Measurements from ENCODE around the gene FYN.

Gene FYN

DNA sequence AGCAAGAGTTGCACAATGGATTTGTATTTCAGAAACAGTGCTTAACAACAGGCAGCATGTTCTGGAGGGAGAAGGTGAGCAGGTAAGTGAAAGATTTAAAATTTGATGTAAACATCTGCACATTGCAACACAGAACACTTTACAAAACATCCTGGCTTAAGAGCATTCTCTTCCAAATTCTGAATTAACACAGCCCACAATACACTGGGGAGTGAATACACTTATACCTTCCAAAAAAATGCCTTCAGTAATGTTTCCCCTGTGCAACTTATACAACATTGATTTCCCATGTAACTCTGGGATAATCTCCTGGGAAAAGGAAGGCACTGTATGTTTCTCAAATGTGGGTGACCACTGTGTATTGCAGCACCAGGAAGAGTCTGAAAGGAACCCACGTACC is 127.6 kb downstream of the FYN start:
- DNase-seq, result no peak

DNA sequence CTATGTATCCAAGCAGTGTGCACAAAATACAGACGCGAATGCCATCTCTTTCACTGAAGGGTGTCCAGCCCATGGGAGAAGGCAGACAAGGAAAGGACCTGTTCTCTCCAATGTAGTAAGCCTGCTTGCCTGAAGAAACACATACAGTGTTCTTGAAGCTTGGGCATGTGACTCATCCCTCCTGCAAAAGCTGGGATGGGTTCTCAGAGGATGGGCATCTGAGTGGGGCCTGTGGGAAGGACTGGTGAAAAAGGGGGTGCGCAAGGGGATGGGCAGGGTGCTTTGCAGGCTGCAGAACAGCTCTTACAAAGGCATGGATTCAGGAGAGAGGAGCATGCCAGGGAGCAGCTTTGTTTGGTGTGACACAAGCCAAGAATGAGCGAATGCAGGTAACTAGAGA is 128.1 kb downstream of the FYN start:
- no peak for DNase-seq

DNA sequence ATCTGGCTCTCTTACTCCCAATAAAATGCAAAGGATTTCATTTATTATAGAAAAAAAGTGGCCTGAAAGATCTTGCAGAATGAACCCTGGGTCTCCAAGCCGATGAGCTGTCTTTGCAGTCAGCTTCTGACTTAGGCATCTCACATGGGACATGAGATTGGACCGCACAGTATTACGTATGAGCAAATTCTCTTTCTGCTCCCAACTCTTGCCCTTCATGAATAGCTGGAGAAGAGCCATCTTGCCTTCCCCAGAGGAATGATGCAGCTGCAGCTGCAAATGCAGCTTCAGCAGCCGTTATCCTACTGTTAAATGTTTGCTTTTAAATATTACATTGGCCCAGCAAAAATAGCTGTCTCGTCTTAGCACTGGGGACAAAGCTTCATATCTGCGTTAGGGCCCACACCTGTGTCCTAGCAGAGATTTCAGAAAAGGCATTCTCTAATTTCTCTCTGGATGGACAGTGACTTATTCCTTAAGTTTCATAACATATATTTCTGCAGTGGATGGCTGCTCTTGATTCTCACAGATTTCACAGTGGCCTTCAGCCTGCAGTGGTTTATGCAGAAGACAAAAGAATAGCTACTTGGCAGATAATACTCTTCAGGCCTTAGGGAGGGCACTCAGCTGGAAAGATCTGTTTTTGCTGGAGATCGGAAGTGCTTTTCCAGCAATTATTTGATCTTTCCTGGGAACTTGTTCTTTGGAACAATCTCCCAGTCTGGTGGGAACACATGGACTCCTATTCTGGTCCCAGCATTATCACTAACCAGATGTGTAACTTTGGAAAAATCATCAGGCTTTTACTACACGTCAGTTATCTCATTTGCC is 129.2 kb downstream of the FYN start:
- DNase-seq, result no peak

DNA sequence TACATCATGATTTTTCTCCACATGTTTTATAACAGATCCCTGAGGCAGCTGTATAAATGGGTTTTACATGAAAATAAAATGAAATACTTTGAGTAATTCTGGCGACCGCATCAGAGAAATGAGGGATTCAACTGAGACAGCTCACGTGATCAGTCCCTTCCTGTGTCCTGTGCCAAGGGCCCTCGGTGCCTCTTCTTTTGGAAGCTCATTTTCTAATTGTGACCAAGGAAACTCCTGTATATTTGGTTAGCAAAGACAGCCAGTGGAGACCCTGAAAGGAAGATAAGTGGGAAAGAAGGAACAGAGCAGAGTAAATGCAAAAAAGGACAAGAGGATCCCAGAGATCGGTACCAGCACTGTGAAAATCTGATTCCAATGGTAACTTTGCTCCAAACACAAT is 129.9 kb downstream of the FYN start:
- DNase-seq, result no peak

DNA sequence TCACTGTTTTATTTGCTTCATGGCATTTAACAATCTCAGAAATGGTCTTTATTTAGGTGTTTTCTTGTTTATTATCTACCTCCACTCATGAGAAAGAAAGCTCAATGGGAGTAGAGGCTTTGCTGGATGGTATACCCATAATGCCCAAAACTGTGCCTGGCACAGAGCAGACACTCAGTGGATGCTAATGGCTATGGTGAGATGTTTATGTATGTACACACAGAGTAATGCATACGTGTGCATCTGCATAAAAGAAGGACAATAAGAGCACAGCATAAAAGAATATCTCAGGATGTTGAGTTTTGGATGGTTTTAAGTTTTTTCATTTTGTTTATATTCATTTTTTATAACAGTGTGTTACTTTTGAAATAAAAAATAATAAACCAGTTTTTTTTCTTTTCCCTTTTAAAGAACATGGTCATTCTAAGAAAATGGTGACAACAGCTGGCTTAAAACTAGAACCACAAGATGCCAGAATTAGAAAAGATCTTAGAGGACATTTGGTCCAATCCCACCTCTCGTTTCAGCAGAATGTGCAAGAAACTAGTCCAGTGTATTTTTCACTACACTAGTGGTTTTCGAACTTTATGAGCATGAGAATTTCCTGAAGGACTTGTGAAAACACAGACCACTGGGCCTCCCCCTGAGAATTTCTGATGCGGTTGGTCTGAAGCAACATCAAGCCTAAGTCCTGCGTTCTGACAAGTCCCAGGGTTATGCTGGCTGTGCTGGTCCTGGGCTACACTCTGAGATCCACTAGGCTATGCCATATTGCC is 131.9 kb downstream of the FYN start:
- DNase-seq, result no peak

DNA sequence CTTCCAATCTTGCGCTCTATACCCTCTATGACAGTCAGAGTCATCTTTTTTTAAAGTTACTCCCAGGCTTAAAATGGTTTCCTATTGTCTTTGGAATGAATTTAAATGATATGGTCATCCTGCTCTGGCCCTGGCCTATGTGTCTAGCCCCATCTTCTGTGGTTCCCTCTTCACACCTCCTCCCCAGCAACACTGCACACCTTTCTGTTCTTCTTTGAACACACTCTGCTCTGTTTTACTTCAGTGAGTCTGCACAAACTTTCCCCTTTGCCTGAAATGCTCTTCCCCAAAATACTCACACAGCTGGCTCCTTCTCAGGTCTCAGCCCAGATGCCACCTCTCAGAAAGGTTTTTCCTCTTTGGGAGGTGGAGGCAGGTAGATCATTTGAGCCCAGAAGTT is 132.7 kb downstream of the FYN start:
- no peak for DNase-seq

DNA sequence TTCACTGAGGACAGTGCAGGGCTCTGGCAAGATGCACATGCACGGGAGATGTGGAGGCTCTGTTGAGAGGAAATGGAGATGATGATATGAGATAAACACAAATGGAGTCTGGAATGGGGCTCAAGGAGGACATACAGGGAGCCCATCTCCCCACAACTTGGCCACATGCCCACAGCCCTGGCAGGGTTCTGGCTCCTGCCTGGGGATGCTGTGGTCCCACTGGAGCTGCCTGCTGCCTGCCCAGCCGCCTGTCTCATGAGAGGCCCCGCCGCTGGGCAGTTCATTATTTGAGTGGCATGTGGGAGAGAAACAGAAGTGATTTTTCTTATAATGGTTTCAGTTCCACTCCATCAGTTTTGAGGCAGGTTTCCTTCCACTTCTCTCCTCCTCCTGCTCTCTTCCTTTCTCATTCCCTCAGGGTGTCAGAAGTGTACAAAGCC is 134.0 kb downstream of the FYN start:
- DNase-seq, result no peak

DNA sequence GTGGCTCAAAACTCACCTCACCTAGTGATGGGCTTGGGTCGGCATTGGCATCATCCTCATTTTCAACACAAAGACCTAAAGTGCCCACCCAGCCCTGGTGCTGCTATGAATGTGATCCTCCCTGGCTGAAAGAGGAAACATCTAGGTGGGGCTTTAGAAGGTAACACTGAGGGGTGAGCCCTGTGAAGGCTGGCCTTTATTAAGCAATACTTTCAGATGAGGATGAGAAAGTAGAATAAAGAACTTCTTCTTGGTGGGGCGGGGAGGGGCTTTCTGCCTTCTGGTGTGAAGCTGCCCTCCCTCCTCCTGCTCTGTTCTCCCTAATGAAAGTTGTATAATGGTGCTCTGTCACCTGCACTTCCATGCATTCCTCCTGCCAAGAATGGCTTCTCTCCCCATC is 134.6 kb downstream of the FYN start:
- DNase-seq, result no peak

DNA sequence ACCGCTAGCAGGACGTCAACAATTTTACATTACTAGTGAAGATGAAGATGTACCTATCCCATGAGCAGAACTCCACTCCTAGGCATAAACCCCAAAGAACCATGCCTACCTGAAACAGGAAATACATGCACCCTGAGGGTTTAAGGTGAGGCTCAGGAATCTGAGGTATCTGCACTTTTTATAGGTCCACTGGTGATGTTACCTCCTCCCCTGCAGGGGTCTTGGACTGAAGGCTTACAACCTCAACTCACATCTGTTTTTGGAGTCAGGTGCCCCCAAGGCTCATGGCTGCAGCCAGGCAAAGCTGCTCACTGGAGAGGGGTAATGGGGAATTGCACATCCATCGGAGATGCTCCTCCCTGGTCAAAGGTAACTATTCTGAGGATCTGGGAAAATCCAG is 135.1 kb downstream of the FYN start:
- DNase-seq, result no peak

DNA sequence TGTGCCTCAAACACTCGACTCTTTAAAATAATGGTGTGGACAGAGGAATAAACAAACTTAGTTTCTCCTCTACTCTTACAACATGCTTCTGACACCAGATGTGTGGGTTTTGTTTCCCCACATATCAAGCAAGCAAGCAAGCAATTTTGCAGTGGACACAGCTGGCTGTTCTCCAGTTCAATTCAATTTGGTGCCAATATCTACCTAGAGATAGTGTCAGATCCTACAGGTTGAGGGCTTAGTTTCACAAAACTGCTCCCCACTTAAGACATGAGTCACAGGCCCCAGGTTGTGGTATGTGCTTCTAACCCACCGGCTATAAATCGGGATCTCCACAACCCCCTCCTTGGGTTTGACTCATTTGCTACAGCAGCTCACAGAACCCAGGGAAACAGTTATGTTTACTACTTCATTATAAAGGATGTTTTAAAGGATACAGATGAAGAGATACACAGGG is 136.2 kb downstream of the FYN start:
- DNase-seq, result no peak

DNA sequence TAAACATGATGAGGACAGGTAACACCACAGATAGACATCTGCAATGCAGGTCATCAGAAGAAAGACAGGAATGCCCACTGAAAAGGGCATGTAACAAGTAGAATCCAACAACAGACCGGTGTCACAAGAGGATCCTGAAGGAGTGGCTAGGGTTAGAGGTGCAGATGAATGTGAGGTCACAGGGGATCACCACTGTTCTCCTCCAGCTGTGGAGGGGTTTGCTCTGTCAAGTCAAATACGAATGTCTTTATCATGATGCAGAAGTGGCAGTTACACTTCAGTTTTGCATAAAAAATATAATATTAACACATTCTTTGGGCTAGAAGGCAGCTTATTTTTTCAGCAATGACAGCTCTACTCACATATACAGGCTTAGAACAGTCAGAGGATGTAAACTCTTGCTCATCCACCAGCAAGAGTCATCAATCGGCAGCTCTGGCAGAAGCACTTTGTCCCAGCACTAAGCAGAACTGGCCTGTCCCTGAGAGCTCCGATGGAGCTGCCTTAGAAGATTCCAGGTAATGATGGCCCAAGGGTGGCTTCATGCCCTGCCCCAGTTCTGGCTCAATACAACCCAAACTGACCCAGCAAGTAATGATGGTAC is 137.1 kb downstream of the FYN start:
- DNase-seq, result no peak

DNA sequence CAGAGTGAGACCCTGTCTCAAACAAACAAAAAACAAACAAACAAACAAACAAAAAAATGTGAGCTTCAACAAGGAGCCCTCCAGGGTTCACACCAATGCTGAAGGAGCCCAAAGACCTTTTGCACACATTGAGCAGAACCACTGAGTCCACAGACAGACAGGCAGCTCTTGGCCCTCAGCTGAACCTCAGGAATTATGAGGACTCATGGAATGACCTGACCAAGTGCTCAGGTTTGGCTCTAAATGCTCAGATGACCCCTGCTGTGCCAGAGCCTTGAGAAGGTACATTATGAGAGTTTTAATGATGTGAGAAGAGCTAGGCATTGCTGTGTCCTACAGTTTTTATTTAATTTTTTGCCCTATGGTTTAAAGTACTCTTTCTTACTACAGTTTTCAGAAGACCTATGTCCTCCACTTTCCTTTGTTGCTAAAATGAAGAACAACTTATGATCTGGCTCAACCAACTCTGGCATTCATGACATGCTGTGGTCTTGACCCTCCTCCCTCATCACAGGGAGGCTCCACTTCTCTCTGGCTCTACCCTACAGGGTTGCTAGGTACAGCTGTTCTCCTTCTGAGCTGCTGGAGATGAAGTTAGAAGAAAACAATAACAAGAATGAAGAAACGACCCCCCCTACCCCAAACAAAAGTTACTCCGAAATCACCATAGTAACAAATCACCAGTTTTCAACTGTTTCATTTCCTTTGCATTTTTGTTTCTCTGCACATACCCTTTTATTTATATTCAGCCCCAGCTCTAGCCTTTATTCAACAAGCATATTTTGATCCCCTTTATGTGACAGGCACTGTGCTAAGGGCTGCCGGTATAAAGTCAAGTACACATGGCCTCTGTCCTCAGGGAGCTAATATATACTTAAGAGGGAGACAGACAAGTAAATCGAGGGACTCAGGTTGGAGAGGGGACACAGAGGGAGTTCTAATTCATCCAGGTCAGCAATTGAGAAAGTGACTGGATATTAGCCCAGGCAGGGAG is 138.9 kb downstream of the FYN start:
- DNase-seq, result no peak

DNA sequence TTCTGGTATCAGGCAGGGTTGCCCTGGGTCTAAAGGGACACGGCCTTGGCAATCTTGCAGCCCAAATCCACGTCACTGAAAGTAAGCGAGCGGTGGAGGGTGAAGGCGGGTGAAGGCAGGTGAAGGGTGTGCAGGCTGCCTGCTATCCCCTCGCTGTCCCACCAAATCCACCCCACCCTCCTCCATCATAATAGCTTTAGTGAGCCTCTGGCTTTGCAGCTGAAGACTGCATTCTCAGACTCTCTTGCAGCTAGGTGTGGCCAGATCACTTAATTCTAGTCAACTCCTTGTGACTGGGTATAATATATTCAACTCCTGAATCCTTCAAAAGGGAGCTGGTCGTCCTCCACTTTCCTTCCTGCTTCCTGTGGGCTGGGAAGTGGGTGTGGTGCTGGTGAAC is 140.9 kb downstream of the FYN start:
- DNase-seq, result no peak

DNA sequence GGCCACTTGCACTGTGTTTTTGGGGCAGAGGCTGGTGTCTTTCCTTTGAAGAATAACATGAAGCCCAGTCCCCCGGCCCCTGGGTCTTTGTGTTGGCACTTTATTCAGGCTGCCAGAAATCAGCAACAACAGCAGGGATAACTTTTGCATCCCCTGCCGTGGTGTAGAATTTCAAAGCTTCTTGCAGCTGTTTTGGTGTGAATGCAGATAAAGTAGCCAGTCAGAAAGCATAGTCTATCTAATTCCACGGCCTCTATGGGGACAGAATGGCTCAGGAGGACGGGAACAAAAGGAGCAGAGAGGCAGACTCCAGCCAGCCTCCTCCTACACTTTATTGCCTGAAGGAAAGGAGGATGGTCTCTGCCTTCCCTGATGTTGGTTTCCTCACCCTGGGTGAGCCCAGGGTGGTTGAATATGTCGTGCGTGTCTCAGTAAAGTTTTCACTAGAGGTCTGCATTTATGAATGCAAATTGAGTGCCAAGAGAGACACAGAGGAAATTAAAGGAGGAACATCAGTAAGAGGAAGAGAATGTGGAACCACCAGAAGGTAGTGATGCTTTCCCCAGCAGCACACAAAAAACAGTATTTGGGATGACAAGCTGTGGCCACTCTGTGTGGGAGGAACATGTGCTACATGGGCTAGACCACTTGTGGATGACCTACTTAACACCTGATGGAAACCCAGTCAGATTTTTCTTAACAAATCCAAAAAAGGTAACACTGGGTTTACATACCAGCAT is 141.6 kb downstream of the FYN start:
- DNase-seq, result no peak

DNA sequence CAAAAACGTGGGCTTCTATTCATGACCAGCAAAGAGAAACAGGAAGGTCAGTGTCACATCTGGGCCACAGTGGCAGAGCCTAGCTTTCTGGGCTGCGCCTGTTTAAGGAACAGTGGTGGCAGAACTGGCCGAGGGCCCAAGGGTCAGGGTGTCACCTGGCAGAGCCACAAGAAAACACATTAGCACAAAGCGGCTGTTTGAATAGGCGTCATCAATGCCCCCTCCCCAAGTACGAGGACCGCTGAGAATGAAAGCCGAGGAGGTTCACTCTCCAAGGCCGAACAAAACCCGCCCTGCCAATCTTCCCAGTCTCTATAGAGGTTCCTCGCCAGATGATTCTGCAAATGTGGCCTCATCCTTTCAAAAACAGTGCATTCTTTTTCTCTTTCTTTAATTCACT is 142.4 kb downstream of the FYN start:
- DNase-seq, result no peak

DNA sequence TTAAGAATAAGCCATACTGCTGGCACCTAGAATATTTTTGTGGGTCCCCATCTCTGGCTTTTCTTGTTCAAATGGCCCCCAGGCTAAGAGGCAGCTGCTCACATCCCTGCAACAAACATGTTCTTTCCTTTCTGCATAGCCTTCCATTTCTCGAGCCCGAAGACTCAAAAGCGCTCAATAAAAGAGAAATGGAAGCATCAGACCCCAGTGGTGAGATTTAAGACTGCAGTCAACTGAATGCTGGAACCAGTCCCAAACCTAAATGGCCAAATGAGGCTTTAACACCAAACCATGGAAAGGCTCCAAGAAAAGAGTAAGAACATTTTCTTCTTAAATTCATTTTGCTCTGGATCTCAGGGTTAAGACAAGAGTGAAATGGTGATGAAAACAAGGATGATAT is 145.4 kb downstream of the FYN start:
- DNase-seq, result no peak

DNA sequence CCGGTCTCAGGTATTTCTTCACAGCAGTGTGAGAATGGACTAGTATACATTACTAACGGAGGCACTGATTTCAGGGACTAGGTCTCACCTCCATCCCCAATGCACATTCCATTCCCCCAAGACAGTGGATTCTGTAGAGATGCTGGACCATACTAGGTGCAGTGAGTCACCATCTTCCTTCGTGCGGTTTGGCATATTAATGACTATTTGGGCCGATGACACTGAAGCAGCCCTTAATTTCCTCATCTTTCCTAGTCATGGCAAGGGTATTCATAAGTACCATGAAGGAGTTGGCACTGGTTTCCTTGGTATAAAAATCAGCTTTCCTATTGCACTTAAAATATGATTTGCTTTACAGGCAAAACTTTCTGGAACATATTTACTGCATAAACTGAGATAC is 146.2 kb downstream of the FYN start:
- no peak for DNase-seq

DNA sequence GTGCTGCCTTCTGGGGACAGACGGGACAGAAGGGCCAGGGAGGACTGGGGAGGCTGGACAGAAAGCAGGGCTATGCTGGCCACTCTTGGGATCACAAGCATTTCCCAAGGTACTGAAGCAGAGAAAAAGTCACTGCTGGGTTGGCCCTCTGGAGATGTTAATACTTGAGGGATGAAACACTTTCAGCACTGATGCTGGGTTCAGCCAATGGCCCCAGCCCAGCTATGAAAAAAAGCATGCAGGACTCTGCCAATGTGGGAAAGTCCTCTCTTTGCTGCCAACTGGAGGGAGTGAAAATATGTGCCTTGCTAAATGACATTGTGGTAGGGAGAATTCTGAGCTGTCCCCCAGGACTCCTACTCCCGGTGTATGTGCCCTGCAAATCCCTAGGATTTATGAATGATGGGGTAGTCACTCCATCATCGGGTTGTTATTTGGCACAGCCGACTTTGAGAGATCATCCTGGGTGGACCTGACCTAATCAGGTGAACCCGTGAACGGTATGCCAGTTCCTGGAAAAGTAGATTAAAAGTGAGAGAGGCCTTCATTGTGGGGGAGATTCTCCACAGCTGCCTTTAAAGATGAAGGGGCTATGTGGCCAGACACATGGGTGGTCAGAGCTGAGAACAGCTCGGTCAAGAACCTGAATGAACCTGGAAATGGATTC is 147.7 kb downstream of the FYN start:
- DNase-seq, result no peak

DNA sequence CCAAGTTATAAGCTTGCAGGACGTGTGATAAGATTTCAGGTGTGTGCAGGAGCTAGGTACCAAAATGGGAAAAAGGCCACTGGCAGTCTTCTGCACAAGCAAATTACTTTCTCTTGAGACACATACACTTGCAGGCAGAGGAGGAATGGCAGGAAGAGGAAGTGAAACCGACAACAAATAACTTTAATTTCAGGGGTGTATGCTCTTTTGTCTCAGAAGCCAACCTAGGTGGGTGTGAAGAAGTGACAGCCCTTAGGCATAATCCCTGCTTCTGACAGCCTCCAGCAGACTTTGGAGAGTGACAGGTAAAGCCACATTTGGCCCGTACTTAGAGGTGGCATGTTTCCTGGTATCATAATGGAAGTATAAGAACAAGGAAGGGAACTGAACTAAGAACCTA is 148.7 kb downstream of the FYN start:
- no peak for DNase-seq

DNA sequence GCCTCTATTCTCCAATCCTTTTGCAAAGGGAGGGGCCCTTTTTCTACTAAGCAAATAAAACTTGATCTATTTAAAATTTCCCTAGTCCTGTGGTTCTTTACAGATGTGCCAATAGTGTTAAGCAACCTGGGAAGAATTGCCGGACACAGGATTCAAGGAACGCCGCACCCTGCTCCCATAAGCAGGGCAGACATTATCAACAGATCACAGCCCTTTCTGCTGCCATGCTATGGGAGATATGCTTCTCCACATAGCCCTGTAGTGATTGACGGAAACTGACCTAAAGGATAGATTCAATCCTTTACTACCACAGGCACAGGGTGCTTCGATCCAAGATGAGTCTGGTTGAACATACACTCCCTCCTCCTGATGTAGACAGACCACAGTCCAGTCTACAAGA is 149.2 kb downstream of the FYN start:
- DNase-seq, result no peak

DNA sequence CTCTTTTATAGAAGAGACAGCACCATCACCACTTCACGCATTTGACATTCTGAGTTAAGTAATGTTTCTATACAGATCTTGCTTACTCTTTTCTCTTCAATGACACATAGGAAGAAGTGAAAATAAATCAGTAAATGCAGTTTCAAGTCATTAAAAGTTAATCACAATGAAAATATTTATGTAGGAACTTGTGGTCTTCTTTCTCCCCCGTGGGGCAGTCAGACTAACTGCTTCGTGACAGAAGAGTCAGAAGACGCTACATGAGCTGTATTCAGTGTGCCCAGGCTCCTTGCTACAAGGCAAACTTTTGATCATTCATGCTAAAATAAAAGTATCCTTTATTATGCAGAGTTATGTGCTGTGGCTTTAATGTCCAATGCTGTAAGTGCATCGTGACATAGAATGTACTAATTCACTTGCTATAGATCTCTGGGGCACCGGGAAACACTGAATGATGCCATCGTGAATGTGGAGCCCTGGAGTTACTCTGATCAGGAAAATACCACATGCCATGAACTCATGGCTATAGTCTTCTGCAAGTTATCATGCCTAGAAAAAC is 149.8 kb downstream of the FYN start:
- DNase-seq, result no peak
